Adrenal gland (tissue), 12 donors: Measurements from ENCODE around the gene UBE3B. TPM values are rescaled to one million over a fixed set of nuclear protein-coding genes. Genes with fewer than 3 reads are reported as not detected.

Experiments used
- DNase-seq, 7 donors: peaks; one replicate each; pipeline ENCODE4 v3.0.0-alpha.2; 2019 to 2020
- H3K27ac ChIP-seq, 5 donors: fragments of 200-600 bp; sonication (generic) in 4 of 5; 1 replicate in 3 of 5; 2 replicates in 2 of 5; pipeline versions ENCODE4 v1.5.1 to v1.8.0; 2016 to 2020; ENCODE audit warnings: mild to moderate bottlenecking in 1 of 5
- H3K27me3 ChIP-seq: fragments of 200-600 bp; 2 replicates; pipeline ENCODE4 v1.8.0; 2021
- H3K36me3 ChIP-seq, 2 donors: fragments of 200-600 bp; replicated peaks in 1 of 2; 1 replicate in 1 of 2; 2 replicates in 1 of 2; pipeline versions ENCODE4 v1.5.1 to v1.8.0; 2018 to 2022
- H3K4me1 ChIP-seq, 2 donors: fragments of 200-600 bp; replicated peaks in 1 of 2; 1 replicate in 1 of 2; 2 replicates in 1 of 2; pipeline versions ENCODE4 v1.5.1 to v1.8.0; 2018 to 2021
- H3K4me3 ChIP-seq, 4 donors: fragments of 200-600 bp; sonication (generic) in 3 of 4; one replicate each; pipeline ENCODE4 v1.5.1; 2016 to 2018
- H3K9me3 ChIP-seq, 3 donors: fragments of 200-600 bp; sonication (generic) in 1 of 3; replicated peaks in 1 of 3; 1 replicate in 2 of 3; 2 replicates in 1 of 3; pipeline versions ENCODE4 v1.5.1 to v1.8.0; 2016 to 2021
- POLR2A ChIP-seq, 2 donors: fragments of 450-650 bp; IDR thresholded peaks; one replicate each; pipeline ENCODE4 v1.6.1; 2017; ENCODE audit warnings: antibody characterized with exemption in 2 of 2, mild to moderate bottlenecking in 2 of 2, moderate library complexity in 1 of 2
- WGBS, 4 donors: extraction: QIAGEN DNeasy Blood & Tissue Kit in 2 of 4; methylation state at CpG; one replicate each; pipeline versions ENCODE4 v1.1.5 to v1.1.7; 2013 to 2017; 5-methylcytosine and 5-hydroxymethylcytosine counted together
- intact Hi-C, 2 donors: fragments of 100-400 bp; cut with DNase I; formaldehyde crosslinking; loops; one replicate each; pipeline versions ENCODE4 v1.14.1 to v1.15.0; 2022 to 2023
- polyA plus RNA-seq, 3 donors: library from polyadenylated mRNA; stranded (reverse); fragments of 200-250 nt in 2 of 3; fragments of 350-450 nt in 1 of 3; fragmentation: Illumina TruSeq in 1 of 3; extraction: RNeasy Lipid Tissue Mini Kit (QIAGEN cat#74804) in 1 of 3; gene quantifications; one replicate each; pipeline ENCODE4 v1.2.3, GENCODE V29; 2013 to 2014
- total RNA-seq, 9 donors: library from RNA; depleted of rRNA in 4 of 9; stranded (reverse); fragments of >200 nt in 4 of 9; fragments of 120-200 nt in 1 of 9; fragmentation: NEBNext Ultra II Directional in 1 of 9; extraction: Animal tissue kit (Norgen Biotek cat#: 25700) in 1 of 9; gene quantifications; one replicate each; pipeline versions ENCODE4 v1.1.0 to v1.2.4, GENCODE V29; 2013 to 2023
- TF ChIP-seq, protein P1 (sequence below), 6 experiments: fragments of 450-650 bp in 4 of 6; fragments of 200-600 bp in 2 of 6; sonication (generic) in 1 of 6; IDR thresholded peaks; 1 replicate in 5 of 6; 2 replicates in 1 of 6; pipeline versions ENCODE4 v1.5.1 to v1.8.0; 2016 to 2021; ENCODE audit warnings: antibody characterized with exemption in 6 of 6, mild to moderate bottlenecking in 2 of 6, moderate library complexity in 1 of 6
- donor health status: healthy with polysubstance abuse.
- donor health status: Bipolar disorder and iron deficiency.
- donor health status: DM: yes; HTN: yes; CAD: no.
- donor health status: DM: no; HTN: no; CAD: no.
- donor health status: DM: no; HTN: no; CAD: no.
- donor health status: DM: yes; HTN: yes; CAD: no.

The UBE3B gene
- total and polyA plus RNA-seq, 12 donors, result 16.0 to 79.5 (median 39.5) TPM

DNA sequence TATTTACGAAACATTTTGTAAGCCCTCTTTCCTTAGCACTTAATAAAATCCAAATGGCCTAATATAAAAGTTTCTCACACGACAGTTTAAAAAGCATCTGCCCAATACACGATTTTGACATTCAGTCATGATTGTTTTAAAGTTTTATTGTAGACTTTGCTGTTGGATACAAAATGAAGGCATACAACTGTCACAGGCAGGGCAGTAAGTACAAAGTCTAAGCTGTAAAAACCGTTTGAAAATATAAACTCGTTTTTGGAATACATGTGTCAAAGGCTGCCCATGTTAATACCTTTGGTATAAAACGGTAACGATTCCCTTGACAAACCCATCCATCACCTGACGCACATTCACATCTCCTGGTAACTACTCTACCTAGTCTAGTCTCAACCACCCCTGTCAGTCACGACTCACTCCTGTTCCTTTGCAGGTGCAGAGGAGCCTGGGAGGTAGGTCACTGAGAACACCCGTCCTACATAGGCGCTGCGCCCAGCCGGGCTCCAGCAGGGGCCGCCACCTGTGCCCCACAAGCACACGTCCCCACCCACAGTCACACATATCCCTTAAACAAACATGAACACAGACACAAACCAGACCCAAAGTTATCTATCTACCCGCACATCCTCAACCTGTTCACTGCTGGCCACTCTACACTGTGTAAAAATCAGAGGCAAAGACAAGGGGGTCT lies 27.4 kb upstream of the UBE3B start:
- no peak overlapping the region for H3K27ac ChIP-seq
- H3K4me3 ChIP-seq, result no peak overlapping the region
- TF ChIP-seq, protein P1, sequence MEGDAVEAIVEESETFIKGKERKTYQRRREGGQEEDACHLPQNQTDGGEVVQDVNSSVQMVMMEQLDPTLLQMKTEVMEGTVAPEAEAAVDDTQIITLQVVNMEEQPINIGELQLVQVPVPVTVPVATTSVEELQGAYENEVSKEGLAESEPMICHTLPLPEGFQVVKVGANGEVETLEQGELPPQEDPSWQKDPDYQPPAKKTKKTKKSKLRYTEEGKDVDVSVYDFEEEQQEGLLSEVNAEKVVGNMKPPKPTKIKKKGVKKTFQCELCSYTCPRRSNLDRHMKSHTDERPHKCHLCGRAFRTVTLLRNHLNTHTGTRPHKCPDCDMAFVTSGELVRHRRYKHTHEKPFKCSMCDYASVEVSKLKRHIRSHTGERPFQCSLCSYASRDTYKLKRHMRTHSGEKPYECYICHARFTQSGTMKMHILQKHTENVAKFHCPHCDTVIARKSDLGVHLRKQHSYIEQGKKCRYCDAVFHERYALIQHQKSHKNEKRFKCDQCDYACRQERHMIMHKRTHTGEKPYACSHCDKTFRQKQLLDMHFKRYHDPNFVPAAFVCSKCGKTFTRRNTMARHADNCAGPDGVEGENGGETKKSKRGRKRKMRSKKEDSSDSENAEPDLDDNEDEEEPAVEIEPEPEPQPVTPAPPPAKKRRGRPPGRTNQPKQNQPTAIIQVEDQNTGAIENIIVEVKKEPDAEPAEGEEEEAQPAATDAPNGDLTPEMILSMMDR (IDR thresholded peaks at IDR 0.05), result no peak
- TF ChIP-seq POLR2A (IDR thresholded peaks at IDR 0.05), result no peak
- no peaks in the 10 kb centered on the region for H3K9me3 ChIP-seq
- intact Hi-C loops, result no loop called here
- WGBS, 4 donors, result 87 to 89% (median 88%) methylated on average over 16 of the region's 16 CpGs
- no peak for DNase-seq
- peaks cover 0 to 4% of the 10 kb centered on the region in 2 donors for H3K4me1 ChIP-seq
- no peaks in the 10 kb centered on the region for H3K27me3 ChIP-seq
- H3K36me3 ChIP-seq, result peaks cover 0 to 63% of the 10 kb centered on the region in 2 donors

DNA sequence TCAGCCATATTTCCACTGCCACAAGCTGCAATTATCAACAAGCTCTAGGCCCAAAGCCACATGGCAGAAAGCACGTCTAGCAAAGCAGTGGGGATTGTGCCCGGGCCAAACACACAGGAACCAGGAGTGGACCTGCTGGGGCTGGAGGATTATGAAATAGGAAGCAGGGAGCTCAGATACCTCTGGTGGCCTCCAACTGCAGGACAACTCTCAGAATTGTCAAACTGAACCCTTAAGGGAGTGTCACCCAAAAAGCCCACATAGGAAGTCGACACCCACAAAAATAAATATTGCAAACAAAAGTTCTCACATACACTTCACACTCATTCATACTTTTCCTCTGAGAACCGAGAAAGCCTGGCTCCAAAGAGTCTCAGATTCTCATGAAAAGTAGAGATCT lies 26.5 kb upstream of the UBE3B start:
- WGBS, 4 donors, result 59 to 75% (median 69%) methylated on average over 4 of the region's 4 CpGs
- DNase-seq, result no peak
- Histone ChIP-seq H3K27ac (no peak overlapping the region), H3K4me3 (no peak overlapping the region), H3K36me3 (peaks cover 0 to 73% of the 10 kb centered on the region in 2 donors), H3K27me3 (no peaks in the 10 kb centered on the region), H3K9me3 (no peaks in the 10 kb centered on the region), H3K4me1 (peaks cover 0 to 4% of the 10 kb centered on the region in 2 donors)
- no peak for TF ChIP-seq POLR2A (IDR thresholded peaks at IDR 0.05)
- TF ChIP-seq, protein P1 (IDR thresholded peaks at IDR 0.05), result no peak
- intact Hi-C loops, result no loop called here

DNA sequence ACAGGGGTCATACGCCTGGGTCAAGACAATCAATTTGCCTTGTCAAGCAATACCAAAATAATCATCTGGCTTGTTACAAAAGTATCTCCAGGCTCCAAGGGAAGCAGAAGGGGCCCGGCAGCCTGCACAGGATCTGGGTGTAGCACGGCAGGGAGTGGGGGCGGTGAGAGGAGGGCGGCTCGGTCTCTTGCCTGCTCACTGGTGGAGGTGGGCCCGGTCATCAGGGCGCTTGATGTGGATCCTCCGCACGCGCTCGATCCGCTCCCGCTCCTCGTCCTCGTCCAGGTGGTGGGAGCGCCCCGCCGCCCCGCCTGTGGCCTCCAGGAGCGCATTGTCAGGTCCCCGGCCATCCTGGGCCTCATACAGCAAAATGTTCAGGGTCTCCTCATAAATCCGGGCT lies 26.0 kb upstream of the UBE3B start:
- no peak for DNase-seq
- H3K27me3 ChIP-seq, result no peaks in the 10 kb centered on the region
- WGBS, 4 donors, result 64 to 89% (median 86%) methylated on average over 15 to 23 of the region's 23 CpGs
- no peak overlapping the region for H3K4me3 ChIP-seq
- H3K36me3 ChIP-seq, result peaks cover 0 to 75% of the 10 kb centered on the region in 2 donors
- intact Hi-C loops, result no loop called here
- H3K27ac ChIP-seq, result peak overlapping the region in 1 of 5 donors; percentile 44
- TF ChIP-seq, protein P1 (IDR thresholded peaks at IDR 0.05), result no peak
- TF ChIP-seq POLR2A (IDR thresholded peaks at IDR 0.05), result no peak
- peaks cover 0 to 4% of the 10 kb centered on the region in 2 donors for H3K4me1 ChIP-seq
- H3K9me3 ChIP-seq, result no peaks in the 10 kb centered on the region

DNA sequence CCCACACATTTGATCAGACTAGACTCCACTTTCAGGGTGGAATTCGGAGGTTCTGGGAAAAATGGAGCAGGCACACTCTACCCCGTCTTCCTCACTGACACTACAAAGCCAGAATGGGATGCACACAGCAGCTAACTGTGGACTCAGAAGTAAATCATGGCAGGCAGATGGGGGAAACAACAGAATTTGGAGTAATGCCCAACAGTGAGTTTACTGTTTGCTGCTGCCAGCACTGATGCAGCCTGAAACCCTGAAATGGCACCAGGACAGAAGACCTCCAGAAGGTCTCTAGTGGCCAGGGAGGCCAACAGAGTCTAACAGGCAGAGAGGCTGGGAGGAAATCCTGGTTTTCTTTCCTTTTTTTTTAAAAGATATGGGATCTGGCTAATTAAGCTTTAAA lies 24.9 kb upstream of the UBE3B start:
- H3K4me3 ChIP-seq, result no peak overlapping the region
- H3K27ac ChIP-seq, result no peak overlapping the region
- WGBS, 4 donors, result 85 to 92% (median 86%) methylated on average over 2 of the region's 2 CpGs
- no peaks in the 10 kb centered on the region for H3K9me3 ChIP-seq
- peaks cover 0 to 4% of the 10 kb centered on the region in 2 donors for H3K4me1 ChIP-seq
- DNase-seq, result no peak
- TF ChIP-seq, protein P1 (IDR thresholded peaks at IDR 0.05), result no peak
- TF ChIP-seq POLR2A (IDR thresholded peaks at IDR 0.05), result no peak
- intact Hi-C loops, result no loop called here
- H3K36me3 ChIP-seq, result peaks cover 0 to 75% of the 10 kb centered on the region in 2 donors
- H3K27me3 ChIP-seq, result no peaks in the 10 kb centered on the region
